ENCODE data around the gene BNIP3.
A peak's percentile ranks its signal among the peaks of the same experiment; 100 is the strongest.
"Not testable (repeated sequence)": the region's sequence is repeated elsewhere in the genome, so short reads cannot be mapped to it uniquely, and the experiment has no call there.

The BNIP3 gene

DNA sequence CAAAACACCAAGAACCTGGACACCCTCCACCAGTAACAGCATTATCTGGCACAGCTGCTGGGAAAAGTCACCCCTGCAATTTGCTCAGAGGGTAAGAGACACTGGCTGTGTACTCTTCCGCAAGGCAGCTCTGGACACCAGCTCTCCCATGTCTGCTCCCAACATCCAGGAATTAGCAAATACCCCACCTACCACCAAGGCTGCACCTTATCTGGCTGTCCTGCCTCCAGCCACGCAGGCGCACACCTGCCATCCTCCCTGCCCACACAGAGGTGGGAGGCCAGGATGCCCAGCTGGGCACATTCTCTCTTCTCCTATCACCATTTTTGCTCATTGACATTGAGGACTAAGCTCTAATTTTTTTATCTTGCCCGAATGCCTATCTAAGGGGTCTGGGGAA is 20.3 kb upstream of the BNIP3 start:
- no peak overlapping the region for H3K4me3 ChIP-seq (ENCODE audit: low read length)

GRCh38 chr10:132001238-132001972 is 19.7 kb upstream of the BNIP3 start:
- no peak overlapping the region for H3K27ac ChIP-seq (ENCODE audit: low read depth, low read length)
- H3K9ac ChIP-seq (ENCODE audit: low read depth, low read length): no peak overlapping the region

More for the DNA sequence above, 20.3 kb upstream of the BNIP3 start:
- Histone ChIP-seq H3K36me3 (ENCODE audit: insufficient read depth, low read length) (no peaks in the 10 kb centered on the region), H3K9me3 (ENCODE audit: insufficient read depth, low read depth, low read length) (0 out of 2 replicates have a peak, but pooled peaks cover 3% of the 10 kb centered on the region), H3K27me3 (ENCODE audit: insufficient read depth, low read length) (no peaks in the 10 kb centered on the region), H3K4me1 (ENCODE audit: insufficient read depth, low read length) (peaks cover 31% of the 10 kb centered on the region), H3K27ac (ENCODE audit: low read depth, low read length) (no peak overlapping the region), H3K9ac (ENCODE audit: low read depth, low read length) (no peak overlapping the region)
- WGBS: 89% methylated on average over 4 of the region's 4 CpGs

DNA sequence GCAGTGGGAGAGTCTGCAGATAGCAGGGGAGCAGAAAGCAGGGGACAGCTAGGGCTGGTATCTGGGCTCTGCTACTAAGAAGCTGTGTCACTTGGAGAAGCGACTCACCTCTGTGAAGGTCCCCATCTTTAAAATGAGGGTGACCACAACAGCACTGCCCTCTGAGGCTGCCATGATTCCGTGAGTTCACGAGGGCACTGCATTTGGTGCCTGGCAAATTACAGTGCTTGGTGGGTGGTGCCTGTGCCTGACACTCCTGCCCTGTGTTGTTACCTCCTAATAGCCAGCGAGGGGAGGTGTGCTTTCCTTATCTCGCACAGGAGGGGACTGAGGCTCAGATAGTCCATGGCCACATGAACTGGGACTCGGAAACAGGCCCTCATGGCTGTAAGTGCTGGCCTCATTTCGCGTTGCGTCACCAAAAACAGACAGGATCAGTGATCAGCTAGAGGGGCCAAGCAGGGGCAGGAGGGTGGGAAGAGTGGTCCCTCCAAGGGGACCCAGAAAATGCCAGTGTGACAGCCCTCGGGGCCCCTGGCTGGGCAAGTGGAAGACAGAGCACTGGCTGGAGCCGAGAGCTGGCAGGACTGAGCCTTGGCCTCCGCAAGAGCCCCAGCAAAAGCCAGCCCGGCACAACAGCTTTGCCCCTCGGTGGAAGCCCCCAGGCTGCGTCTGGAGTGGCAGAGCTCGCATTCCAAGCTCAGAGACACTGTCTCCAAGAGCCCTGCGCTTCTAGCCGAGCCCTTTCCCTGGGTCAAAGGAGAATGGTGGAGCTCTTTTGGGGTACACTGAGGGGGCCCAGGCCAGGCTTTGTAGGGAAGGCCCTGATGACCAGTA is 17.3 kb upstream of the BNIP3 start:
- 75% methylated on average over 18 of the region's 18 CpGs for WGBS
- no peaks in the 10 kb centered on the region for H3K9me3 ChIP-seq (ENCODE audit: insufficient read depth, low read depth, low read length)
- H3K9ac ChIP-seq (ENCODE audit: low read depth, low read length): peak overlapping the region; percentile 0; the same call in 1 of the 2 replicates
- H3K36me3 ChIP-seq (ENCODE audit: insufficient read depth, low read length): no peaks in the 10 kb centered on the region
- H3K27ac ChIP-seq (ENCODE audit: low read depth, low read length): peak overlapping the region; percentile 17; the same call in 1 of the 2 replicates
- peaks cover 24% of the 10 kb centered on the region for H3K4me1 ChIP-seq (ENCODE audit: insufficient read depth, low read length)
- no peak overlapping the region for H3K4me3 ChIP-seq (ENCODE audit: low read length)
- no peaks in the 10 kb centered on the region for H3K27me3 ChIP-seq (ENCODE audit: insufficient read depth, low read length)

More at GRCh38 chr10:132001238-132001972, 19.7 kb upstream of the BNIP3 start:
- Histone ChIP-seq H3K4me3 (ENCODE audit: low read length) (no peak overlapping the region), H3K9me3 (ENCODE audit: insufficient read depth, low read depth, low read length) (0 out of 2 replicates have a peak, but pooled peaks cover 3% of the 10 kb centered on the region), H3K27me3 (ENCODE audit: insufficient read depth, low read length) (no peaks in the 10 kb centered on the region), H3K4me1 (ENCODE audit: insufficient read depth, low read length) (peaks cover 26% of the 10 kb centered on the region), H3K36me3 (ENCODE audit: insufficient read depth, low read length) (no peaks in the 10 kb centered on the region)
- 57% methylated on average over 15 of the region's 15 CpGs for WGBS

DNA sequence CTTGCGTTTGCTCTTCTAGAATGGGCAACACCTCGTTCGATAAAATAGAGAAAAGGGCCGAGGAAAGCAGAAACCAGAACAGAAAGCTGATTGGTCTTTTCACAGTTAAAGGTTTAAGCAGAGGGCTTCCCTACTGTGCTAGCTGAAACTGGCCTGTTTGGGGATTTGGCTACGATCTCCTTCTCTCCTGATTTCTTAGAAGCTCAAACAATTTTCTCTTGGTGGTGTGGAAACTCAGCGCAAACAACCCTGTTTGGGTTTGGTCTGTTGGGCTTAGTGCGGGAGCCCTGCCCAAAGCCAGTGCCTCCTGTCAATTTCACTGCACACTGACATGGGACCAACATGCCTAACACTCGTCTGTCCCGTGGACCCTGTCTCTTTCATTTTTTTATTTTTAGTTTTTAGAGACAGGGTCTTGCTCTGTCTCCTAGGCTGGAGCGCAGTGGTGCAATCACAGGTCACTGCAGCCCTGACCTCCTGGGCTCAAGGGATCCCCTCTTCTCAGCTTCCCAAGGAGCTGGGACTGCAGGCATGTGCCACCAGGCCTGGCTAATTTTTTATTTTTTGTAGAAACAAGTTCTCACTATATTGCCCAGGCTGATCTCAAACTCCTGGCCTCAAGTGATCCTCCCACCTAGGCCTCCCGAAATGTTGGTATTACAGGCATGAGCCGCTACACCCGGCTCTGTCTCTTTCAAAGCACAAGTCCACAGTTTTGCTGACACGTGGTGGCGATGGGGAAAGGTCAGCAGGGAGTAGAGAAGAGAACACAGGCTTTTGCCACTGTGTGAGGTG is 16.5 kb upstream of the BNIP3 start:
- no peaks in the 10 kb centered on the region for H3K27me3 ChIP-seq (ENCODE audit: insufficient read depth, low read length)
- 66% methylated on average over 15 of the region's 15 CpGs for WGBS
- no peaks in the 10 kb centered on the region for H3K36me3 ChIP-seq (ENCODE audit: insufficient read depth, low read length)
- no peak overlapping the region for H3K4me3 ChIP-seq (ENCODE audit: low read length)
- H3K27ac ChIP-seq (ENCODE audit: low read depth, low read length): peak overlapping the region; percentile 5; the same call in 1 of the 2 replicates
- no peak overlapping the region; the same call in 1 of the 2 replicates for H3K9ac ChIP-seq (ENCODE audit: low read depth, low read length)
- peaks cover 22% of the 10 kb centered on the region for H3K4me1 ChIP-seq (ENCODE audit: insufficient read depth, low read length)
- no peaks in the 10 kb centered on the region for H3K9me3 ChIP-seq (ENCODE audit: insufficient read depth, low read depth, low read length)

DNA sequence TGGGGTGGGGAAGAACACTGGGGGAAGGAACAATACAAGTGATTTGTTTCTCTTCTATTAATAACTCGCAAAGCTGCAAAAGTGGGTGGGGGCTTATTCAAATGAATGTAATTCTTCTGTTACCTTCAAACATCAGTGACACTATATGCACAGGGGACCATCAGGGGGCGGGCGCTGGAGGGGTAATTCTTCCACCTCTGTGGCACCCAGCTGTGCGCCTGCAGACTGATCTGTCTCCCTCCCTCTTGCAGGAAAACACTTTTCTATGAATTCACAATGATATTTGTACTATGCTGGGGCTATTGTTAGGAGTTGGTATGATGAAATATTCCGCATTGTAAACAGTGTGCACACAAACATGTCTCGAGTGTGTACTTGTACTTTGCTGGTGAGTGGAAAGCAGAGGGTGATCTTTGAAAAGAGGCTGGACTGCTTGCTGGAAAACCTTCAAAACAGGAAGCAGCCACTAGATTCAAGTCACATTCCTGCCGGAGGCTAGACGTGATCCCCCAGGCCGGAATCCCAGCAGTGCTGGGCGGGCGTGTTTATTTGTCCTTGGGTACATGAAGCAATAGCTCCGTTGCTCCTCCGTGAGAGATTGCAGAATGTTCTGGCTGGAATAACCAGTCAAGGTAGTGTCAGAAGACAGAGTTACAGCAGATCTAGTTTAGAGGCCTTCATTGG is 15.8 kb upstream of the BNIP3 start:
- H3K27ac ChIP-seq (ENCODE audit: low read depth, low read length): peak overlapping the region; percentile 5; the same call in 1 of the 2 replicates
- H3K9me3 ChIP-seq (ENCODE audit: insufficient read depth, low read depth, low read length): no peaks in the 10 kb centered on the region
- WGBS: 38% methylated on average over 12 of the region's 13 CpGs
- no peak overlapping the region for H3K4me3 ChIP-seq (ENCODE audit: low read length)
- H3K4me1 ChIP-seq (ENCODE audit: insufficient read depth, low read length): peaks cover 22% of the 10 kb centered on the region
- no peaks in the 10 kb centered on the region for H3K36me3 ChIP-seq (ENCODE audit: insufficient read depth, low read length)
- H3K27me3 ChIP-seq (ENCODE audit: insufficient read depth, low read length): no peaks in the 10 kb centered on the region
- no peak overlapping the region for H3K9ac ChIP-seq (ENCODE audit: low read depth, low read length)

DNA sequence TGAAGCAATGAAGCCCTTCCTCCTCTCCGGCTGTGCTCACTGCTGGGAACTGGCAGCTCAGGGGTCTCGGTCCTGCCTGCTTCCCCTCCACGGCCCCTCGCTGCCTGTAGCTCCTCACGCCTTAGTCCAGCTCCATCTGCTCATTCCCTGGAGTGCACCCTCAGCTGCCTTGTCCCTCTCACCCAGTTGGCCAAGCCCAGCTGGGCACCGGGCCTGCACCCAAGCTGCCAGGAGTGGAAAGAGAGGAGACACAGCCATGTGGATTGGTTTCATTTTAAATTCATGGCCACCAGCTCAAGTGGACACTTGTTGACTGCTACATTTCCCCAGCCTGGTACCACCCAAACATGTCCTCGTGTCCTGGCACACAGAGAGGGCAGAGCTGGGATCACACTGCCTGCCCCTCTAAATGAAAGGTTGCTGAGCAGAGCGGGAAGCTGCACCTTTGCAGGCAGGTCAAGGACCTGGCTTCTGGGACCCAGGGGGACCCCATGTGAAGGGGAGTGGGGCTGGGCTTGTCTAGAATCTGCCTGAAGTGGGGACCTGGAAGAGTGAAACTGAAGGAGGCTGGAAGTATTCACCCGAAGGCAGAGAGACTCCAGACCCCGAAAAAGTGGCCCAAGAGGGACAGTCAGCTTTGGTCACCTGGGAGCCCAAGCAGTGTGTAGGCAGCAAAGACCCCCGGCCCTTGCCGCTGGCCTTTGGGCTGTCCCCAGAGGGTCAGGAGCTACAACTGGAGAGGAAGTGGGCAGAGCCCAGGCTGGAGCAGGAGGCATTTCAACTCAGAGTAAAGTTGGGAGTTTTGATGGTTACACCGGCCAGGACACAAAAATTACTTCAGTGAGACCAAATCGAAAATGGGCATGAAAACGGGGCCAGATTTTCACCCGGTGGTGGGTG is 15.0 kb upstream of the BNIP3 start:
- no peak overlapping the region for H3K4me3 ChIP-seq (ENCODE audit: low read length)
- WGBS: 86% methylated on average over 16 of the region's 16 CpGs
- peaks cover 22% of the 10 kb centered on the region for H3K4me1 ChIP-seq (ENCODE audit: insufficient read depth, low read length)
- no peaks in the 10 kb centered on the region for H3K36me3 ChIP-seq (ENCODE audit: insufficient read depth, low read length)
- H3K27ac ChIP-seq (ENCODE audit: low read depth, low read length): no peak overlapping the region
- no peaks in the 10 kb centered on the region for H3K9me3 ChIP-seq (ENCODE audit: insufficient read depth, low read depth, low read length)
- no peaks in the 10 kb centered on the region for H3K27me3 ChIP-seq (ENCODE audit: insufficient read depth, low read length)
- H3K9ac ChIP-seq (ENCODE audit: low read depth, low read length): no peak overlapping the region

DNA sequence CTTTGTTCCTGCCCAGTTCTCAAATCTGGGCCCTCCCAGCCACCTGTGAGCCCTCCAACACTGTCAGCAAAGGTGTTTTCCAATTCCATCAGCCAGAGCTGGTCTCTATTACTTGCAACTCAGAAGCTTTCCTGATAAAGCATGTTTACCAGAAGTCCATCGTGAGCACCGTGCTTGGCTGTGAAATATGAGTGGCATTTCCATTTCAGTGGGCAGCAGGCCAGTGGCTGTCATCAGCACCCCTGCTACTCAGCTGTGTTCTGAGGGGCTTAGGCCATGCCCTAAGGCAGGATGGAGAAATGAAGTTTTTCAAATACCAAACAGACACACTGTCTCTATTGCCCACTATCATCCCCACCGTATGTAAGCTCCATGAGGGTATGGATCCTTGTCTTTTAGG is 12.7 kb upstream of the BNIP3 start:
- 86% methylated on average over 2 of the region's 3 CpGs for WGBS

GRCh38 chr10:131993275-131993674 is 11.6 kb upstream of the BNIP3 start:
- Histone ChIP-seq H3K27me3 (ENCODE audit: insufficient read depth, low read length) (no peaks in the 10 kb centered on the region), H3K27ac (ENCODE audit: low read depth, low read length) (no peak overlapping the region), H3K9ac (ENCODE audit: low read depth, low read length) (no peak overlapping the region), H3K36me3 (ENCODE audit: insufficient read depth, low read length) (no peaks in the 10 kb centered on the region), H3K4me1 (ENCODE audit: insufficient read depth, low read length) (peaks cover 17% of the 10 kb centered on the region), H3K4me3 (ENCODE audit: low read length) (no peak overlapping the region), H3K9me3 (ENCODE audit: insufficient read depth, low read depth, low read length) (no peaks in the 10 kb centered on the region)
- 92% methylated on average over 14 of the region's 14 CpGs for WGBS

More for the DNA sequence above, 12.7 kb upstream of the BNIP3 start:
- no peaks in the 10 kb centered on the region for H3K36me3 ChIP-seq (ENCODE audit: insufficient read depth, low read length)
- H3K27me3 ChIP-seq (ENCODE audit: insufficient read depth, low read length): no peaks in the 10 kb centered on the region
- no peak overlapping the region for H3K4me3 ChIP-seq (ENCODE audit: low read length)
- no peaks in the 10 kb centered on the region for H3K9me3 ChIP-seq (ENCODE audit: insufficient read depth, low read depth, low read length)
- no peak overlapping the region for H3K27ac ChIP-seq (ENCODE audit: low read depth, low read length)
- peaks cover 18% of the 10 kb centered on the region for H3K4me1 ChIP-seq (ENCODE audit: insufficient read depth, low read length)
- no peak overlapping the region for H3K9ac ChIP-seq (ENCODE audit: low read depth, low read length)

DNA sequence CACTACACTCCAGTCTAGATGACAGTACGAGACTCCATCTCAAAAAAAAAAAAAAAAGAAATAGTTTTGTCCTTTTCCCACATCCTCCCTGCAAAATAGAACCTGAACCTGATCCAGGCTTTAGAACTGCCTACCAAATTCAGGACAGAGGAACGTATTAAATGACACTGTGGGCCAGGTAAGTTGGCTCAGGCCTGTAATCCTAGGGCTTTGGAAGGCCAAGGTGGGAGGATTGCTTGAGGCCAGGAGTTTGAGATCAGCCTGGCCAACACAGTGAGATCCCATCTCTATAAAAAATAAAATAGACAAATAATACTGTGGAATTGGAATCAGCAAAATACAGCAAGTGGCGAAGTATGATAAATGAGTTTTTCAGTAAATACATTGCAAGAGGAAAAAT is 10.0 kb upstream of the BNIP3 start:
- 93% methylated on average over 3 of the region's 3 CpGs for WGBS
- Histone ChIP-seq H3K4me1 (ENCODE audit: insufficient read depth, low read length) (0 out of 2 replicates have a peak, but pooled peaks cover 3% of the 10 kb centered on the region), H3K27ac (ENCODE audit: low read depth, low read length) (no peak overlapping the region), H3K9ac (ENCODE audit: low read depth, low read length) (no peak overlapping the region), H3K36me3 (ENCODE audit: insufficient read depth, low read length) (no peaks in the 10 kb centered on the region), H3K9me3 (ENCODE audit: insufficient read depth, low read depth, low read length) (no peaks in the 10 kb centered on the region), H3K27me3 (ENCODE audit: insufficient read depth, low read length) (no peaks in the 10 kb centered on the region), H3K4me3 (ENCODE audit: low read length) (no peak overlapping the region)

GRCh38 chr10:131987786-131988185 is 6.1 kb upstream of the BNIP3 start:
- peaks cover 19% of the 10 kb centered on the region for H3K27me3 ChIP-seq (ENCODE audit: insufficient read depth, low read length)
- WGBS: 90% methylated on average over 2 of the region's 3 CpGs
- not testable (repeated sequence) for H3K4me1 ChIP-seq (ENCODE audit: insufficient read depth, low read length); H3K9me3 ChIP-seq (ENCODE audit: insufficient read depth, low read depth, low read length); H3K27ac ChIP-seq (ENCODE audit: low read depth, low read length); H3K36me3 ChIP-seq (ENCODE audit: insufficient read depth, low read length); H3K9ac ChIP-seq (ENCODE audit: low read depth, low read length); H3K4me3 ChIP-seq (ENCODE audit: low read length)

Measured in HUES64 (cell line).